Head of caudate nucleus (tissue), 42 donors: ENCODE results near the gene DNTT.
"Not testable (repeated sequence)": the region's sequence is repeated elsewhere in the genome, so short reads cannot be mapped to it uniquely, and the experiment has no call there.

ENCODE experiments used
- DNase-seq, 42 donors: peaks; one replicate each; pipeline versions ENCODE4 v3.0.0 to v3.0.0-alpha.2; 2020 to 2021; ENCODE audit warnings: mixed read lengths in 7 of 42
- intact Hi-C: fragments of 100-400 bp; cut with DNase I; formaldehyde crosslinking; loops from one replicate; pipeline ENCODE4 v1.15.0; 2022

The DNTT gene

GRCh38 chr10:96297486-96297885 is 6.7 kb upstream of the DNTT start:
- intact Hi-C loops = loop anchor here (10.0 kb wide), 2 partner anchors 63 to 283 kb away; no protein-coding TSS in a partner anchor

DNA sequence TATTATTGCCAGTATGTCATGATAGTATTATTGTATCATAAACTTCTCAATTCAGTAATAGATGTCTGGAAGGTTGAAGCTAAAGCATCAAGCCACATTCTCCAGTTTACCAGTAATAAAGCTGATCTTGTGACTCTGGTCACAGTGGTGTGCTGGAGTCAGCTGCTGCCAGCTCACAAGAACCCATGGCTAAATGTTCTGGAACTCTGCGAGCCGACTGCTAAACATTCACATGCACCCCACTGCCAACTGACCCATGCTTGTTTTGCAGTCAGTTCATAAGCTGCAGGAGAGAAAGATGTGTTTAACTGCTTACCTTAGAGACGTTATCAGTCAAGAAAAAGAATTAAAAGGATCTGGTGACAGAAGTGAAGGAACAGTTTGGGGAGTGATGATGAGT is 5.9 kb upstream of the DNTT start:
- DNase-seq = no peak
- intact Hi-C loops = loop anchor here (10.0 kb wide), 2 partner anchors 64 to 284 kb away; no protein-coding TSS in a partner anchor

More at GRCh38 chr10:96297486-96297885, 6.7 kb upstream of the DNTT start:
- DNase-seq = no peak

DNA sequence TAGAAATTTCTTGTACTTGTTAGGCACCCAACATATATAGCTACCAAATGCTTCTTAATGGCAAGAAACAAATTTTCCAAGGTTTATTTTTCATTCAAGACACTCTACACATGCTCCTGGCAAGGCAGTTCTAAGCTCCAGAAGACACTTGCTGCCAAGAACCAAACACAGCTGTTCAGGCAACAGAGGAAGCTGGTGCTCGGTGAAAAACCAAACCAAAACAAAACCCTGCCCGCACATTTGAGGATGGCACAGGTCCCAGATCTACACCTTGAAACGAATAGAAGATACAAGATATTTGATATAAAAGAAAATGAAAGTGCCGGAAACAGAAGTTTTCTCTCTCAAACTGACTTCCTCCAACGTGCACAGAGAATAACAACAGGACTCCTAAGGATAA is 4.9 kb upstream of the DNTT start:
- no peak for DNase-seq
- intact Hi-C loops = loop anchor here (10.0 kb wide), 2 partner anchors 65 to 285 kb away; no protein-coding TSS in a partner anchor

- intact Hi-C loops = no loop called here
- DNase-seq = no peak
Measured at GRCh38 chr10:96301616-96302015, 2.6 kb upstream of the DNTT start.

- intact Hi-C loops = no loop called here
Measured at GRCh38 chr10:96305019-96305418, 785 bp downstream of the DNTT start.

GRCh38 chr10:96306516-96306915 is 2.3 kb downstream of the DNTT start:
- intact Hi-C loops = no loop called here
- peak; percentile 10 to 77 (median 48) for DNase-seq

More at GRCh38 chr10:96305019-96305418, 785 bp downstream of the DNTT start:
- DNase-seq = no peak

DNA sequence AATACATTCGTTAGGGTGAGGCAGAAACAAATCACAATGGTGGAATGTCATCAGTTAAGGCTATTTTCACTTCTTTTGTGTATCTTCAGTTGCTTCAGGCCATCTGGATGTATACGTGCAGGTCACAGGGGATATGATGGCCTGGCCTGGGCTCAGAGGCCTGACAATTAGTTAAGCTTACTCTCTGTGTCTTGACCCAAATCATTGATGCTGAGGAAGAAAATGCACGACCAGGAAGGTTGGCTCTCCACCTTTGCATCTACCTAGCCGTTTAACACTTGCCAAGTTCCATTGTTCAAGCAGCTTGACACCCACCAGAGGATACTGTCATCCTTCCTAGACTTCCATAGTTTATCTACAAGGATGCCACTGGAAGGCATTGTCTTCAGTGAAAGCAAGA is 4.6 kb downstream of the DNTT start:
- intact Hi-C loops, DNase-seq: not testable (repeated sequence)

DNA sequence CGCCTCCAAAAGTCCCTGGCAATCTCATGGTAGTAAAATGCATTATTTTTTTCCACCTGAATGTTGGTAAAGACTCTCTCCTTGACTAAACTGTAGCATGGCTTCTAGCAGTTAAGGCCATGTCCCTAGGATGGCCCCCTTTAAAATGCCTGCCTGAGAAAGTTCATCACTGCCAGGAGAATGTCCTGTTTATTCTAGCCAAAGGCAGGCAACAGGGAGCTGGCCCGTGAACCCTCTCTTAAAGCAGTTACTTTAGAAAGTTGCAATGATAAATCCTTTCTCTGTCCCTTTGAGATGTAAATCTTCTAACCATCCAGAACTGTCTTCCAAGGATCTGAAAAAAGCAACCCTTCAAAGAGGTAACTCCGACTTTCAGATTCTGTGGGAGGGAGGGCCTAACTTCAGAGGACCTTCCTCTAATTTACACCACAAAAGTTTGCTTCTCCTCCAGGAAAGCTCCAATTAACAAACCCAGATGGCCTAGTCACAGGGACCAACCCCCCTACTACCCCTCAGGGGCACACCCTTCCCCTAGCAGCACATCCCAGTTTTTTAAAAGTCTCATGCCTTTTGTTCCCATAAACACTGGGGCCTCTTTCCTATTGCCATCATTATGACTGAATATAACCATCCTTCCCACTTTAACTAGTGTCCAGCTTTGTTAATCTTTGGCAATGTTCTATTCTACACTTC is 5.5 kb downstream of the DNTT start:
- intact Hi-C loops = no loop called here
- no peak for DNase-seq

DNA sequence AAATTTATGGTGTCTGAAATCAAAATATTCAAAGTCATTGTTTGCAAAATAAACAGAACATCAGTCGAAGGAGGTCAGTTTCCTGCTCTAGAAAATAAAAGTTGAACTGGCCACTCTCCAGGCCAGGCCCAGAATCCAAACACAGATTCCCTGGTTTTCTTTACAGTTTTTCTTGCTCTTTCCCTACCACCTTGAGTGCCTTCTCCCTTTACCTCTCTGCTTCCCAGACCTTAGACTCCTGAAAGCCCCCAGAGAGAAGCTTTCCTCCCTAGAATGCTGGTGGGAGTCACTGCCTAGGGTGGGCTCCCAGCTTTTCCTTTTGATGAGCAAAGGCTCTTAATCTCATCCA is 6.1 kb downstream of the DNTT start:
- no peak for DNase-seq
- intact Hi-C loops = no loop called here

DNA sequence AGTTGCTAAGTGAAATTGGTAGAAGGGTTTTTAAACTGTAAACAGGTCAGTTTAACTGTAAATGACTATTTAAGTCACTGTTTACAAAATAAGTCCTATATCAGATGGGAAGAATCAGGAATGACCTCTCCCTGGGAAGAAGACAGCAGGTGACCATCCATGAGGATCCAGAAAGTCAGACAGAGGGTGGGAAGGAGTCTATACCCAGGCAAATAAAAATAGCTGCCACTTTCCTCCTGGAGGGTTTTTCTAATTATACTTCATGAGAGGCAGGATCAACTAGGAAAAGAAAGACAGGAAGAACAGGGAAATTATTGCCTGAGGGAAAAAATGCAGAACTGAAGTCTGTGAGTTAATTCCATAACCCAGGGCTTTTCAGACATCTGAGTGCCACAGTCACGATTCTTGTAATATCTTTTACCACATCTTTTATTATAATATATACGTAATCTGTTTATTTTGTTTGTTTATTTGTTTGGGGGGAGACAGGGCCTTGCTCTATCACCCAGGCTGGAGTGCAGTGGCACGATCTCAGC is 7.0 kb downstream of the DNTT start:
- intact Hi-C loops = no loop called here

GRCh38 chr10:96313344-96313743 is 9.1 kb downstream of the DNTT start:
- DNase-seq = no peak
- intact Hi-C loops = no loop called here

More for the DNA sequence above, 7.0 kb downstream of the DNTT start:
- no peak for DNase-seq

DNA sequence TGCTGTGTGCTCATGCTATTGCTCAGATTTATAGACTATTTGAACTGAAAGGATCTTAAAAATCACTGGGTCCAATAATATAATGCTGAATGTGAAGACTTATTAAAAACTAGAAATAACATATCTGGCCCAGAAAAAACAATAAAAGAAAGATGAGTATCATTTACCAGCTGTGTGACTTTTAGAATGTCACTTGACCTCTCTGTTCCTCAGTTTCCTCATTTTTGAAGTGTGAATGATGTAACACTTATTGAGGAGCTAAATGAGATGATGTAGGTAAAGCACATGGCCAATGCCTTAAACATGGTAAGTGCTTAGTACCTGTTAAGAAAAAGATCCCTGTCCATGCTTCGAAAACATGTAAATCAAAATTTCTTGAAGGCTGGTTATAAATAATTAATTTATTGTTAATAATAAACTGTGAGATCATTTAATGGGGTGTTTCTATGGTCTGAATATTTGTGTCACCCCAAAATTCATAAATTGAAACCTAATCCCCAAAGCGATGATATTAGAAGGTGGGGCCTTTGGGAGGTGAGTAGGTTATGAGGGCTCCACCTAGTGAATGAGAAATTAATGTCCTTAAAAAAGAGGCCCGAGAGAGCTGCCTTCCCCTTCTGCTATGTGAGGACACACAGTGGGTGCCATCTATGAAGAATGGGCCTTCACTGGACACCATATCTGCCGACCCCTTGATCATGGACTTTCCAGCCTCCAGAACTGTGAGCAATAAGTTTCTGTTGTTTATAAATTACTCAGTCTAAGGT is 13.0 kb downstream of the DNTT start:
- DNase-seq = no peak
- intact Hi-C loops = no loop called here

DNA sequence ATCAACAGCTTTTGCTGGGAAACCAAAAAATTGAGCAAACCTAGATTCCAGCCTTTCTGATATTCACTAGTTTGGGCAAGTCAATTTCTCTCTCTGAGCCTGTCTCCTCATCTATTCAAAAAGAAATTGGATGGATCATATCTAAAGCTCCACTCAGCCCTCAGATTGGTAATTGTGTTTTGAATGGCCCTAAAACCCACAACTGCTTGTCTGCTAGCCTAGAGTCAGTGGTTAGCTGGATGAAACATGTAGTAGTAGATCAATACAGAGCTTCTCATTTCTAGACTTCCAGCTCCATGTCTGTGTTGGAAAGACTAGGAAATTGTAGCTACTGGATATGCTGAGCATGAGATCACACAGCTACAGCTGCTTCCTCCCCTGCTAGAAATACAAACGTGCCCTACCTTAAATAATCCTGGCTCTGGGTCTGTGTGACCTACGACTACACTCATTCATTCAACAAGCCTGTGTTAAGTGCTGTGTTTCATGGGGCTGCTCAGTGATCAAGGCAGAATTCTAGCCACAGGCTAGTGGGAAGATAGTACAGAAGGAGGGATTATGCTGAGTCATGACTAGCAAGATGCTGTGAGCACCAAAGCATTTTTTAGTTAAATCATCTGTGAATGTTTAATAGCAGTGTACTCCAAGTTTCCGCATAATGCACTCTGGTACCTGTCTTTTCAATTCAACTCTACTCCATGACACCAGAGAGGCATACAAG is 15.7 kb downstream of the DNTT start:
- no peak for DNase-seq
- intact Hi-C loops = no loop called here

DNA sequence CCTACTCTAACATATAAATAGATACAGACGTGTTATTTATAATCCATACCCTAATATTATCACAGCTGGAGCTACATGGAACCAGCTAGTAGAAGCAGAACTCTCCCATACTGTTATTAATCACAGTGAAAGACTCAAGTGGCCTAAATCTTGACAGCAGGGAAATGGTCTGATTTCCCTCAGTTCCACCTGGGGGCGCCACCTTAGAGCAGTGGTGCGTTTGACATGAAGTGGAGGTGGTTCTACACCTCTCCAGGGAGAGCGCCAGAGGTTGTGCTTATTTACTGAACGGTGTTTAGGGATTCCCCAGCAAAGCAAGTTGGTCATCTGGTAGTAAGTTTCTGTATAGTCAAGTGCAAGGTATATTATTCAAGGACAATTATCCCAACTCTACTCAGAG is 17.6 kb downstream of the DNTT start:
- intact Hi-C loops = no loop called here
- no peak for DNase-seq

DNA sequence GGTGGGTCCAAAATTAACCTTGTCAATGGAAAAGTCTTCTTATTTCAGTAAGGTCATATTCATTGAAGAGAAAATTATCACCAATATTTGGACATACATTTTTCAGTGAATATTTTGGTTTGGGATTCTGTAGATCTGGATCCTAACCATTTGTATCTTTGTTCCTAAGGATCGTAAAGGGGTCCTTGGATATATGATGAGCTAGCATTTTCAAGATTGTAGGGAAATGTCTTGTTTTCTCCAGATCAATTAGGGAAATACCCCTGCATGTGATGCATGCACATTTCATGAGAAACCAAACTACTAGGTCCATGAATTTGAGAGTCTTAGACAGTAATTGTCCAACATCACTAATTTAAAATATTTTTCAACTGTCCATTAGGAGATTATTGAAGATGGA is 18.0 kb downstream of the DNTT start:
- intact Hi-C loops = no loop called here
- no peak for DNase-seq

DNA sequence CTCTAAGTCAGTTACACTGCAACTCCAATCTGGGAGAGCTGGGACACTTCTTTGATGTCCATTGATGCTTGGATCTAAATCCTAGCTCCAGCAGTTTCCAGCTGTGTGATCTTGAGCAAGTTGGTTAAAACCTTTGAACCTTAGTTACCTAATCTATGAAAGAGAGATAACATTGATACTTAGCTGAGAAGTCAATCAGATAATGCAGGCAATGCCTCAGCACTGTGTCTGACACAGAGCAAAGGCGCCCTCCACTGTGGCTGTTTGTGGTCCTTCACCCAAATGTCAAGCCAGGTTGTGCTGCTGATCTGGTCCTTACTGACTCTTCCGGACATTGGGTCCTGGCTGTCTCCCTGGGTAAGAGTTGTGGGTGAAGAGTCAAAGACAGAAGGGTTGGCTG is 20.2 kb downstream of the DNTT start:
- intact Hi-C loops = no loop called here
- no peak for DNase-seq

- DNase-seq = no peak
- intact Hi-C loops = no loop called here
Measured at GRCh38 chr10:96325719-96326373, 21.6 kb downstream of the DNTT start.

DNA sequence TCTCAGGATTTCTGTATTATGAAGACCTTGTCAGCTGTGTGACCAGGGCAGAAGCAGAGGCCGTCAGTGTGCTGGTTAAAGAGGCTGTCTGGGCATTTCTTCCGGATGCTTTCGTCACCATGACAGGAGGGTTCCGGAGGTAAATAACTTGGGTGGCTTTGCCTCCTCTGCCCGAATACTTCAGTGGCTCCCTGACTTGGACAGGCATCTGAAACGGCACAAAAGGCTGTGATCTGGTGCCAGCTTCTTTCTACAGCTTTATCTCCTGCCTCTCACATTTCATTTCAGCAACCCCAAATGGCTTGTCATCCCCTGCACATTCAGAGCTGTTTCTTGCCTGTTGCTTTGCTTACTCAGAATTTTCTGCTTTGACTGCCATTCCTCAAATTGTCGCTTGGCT is 23.2 kb downstream of the DNTT start:
- intact Hi-C loops = no loop called here
- DNase-seq = no peak

GRCh38 chr10:96333101-96333500 is 28.9 kb downstream of the DNTT start:
- DNase-seq = no peak
- intact Hi-C loops = no loop called here
